GM18511 (cell line): ENCODE data around the gene ZFP28.

Experiments used
- ATAC-seq: cut with Tn5 transposase; IDR thresholded peaks from one replicate; pipeline ENCODE4 v1.9.1; 2021; ENCODE audit warnings: mild to moderate bottlenecking, moderate library complexity; ENCODE audit not compliant: unreplicated experiment

ZFP28 gene

GRCh38 chr19:56538761-56539263, at the start of gene ZFP28:
Gene ZFP28 (plus strand): TSS chr19:56538948. CDS start chr19:56539019, 71 bp downstream.
- peak; percentile 13 for ATAC-seq

GRCh38 chr19:56491399-56491798, 47.3 kb upstream of the ZFP28 start:
- no peak for ATAC-seq

GRCh38 chr19:56504581-56504980, 34.2 kb upstream of the ZFP28 start:
- ATAC-seq, result no peak

GRCh38 chr19:56507446-56508289, 31.1 kb upstream of the ZFP28 start, which contains the start of gene ZNF471:
Gene ZNF471 (plus strand): TSS chr19:56507855. CDS start chr19:56511572, 3,717 bp downstream.
- ATAC-seq, result no peak

- no peak for ATAC-seq
These were observed 30.4 kb upstream of the ZFP28 start for GRCh38 chr19:56508290-56508778.

- no peak for ATAC-seq
These were observed 13.4 kb upstream of the ZFP28 start for GRCh38 chr19:56525214-56525860.

GRCh38 chr19:56537442-56537841, 1.3 kb upstream of the ZFP28 start:
- ATAC-seq, result no peak

GRCh38 chr19:56538254-56538760, 441 bp upstream of the ZFP28 start:
- ATAC-seq, result peak; percentile 71

- no peak for ATAC-seq
These were observed 5.0 kb downstream of the ZFP28 start for GRCh38 chr19:56543776-56544175.

GRCh38 chr19:56547535-56547934, 8.8 kb downstream of the ZFP28 start:
- ATAC-seq, result no peak

- no peak for ATAC-seq
These were observed 15.6 kb downstream of the ZFP28 start for GRCh38 chr19:56554272-56554869.

- no peak for ATAC-seq
These were observed 24.0 kb downstream of the ZFP28 start for GRCh38 chr19:56562766-56563165.

GRCh38 chr19:56566904-56567273, 28.1 kb downstream of the ZFP28 start:
- peak; percentile 44 for ATAC-seq

- peak; percentile 99 for ATAC-seq
These were observed 28.7 kb downstream of the ZFP28 start, which contains the start of gene ZNF470 for GRCh38 chr19:56567274-56568120. Gene ZNF470 (plus strand): TSS chr19:56567468. CDS start chr19:56570312, 2,844 bp downstream.

GRCh38 chr19:56572589-56572988, 33.8 kb downstream of the ZFP28 start:
- ATAC-seq, result no peak

- ATAC-seq, result no peak
These were observed 35.2 kb downstream of the ZFP28 start for GRCh38 chr19:56573914-56574313.

GRCh38 chr19:56577719-56578602, 39.2 kb downstream of the ZFP28 start:
- ATAC-seq, result no peak

- no peak for ATAC-seq
These were observed 55.7 kb downstream of the ZFP28 start for GRCh38 chr19:56594446-56594782.
